IMR-90 (cell line): ENCODE data around the gene CUBN. TPM values are rescaled to one million over a fixed set of nuclear protein-coding genes. Genes with fewer than 3 reads are reported as not detected.
A peak's percentile ranks its signal among the peaks of the same experiment; 100 is the strongest.

Source experiments
- ATAC-seq: fragments of 200-7000 bp; cut with Tn5 transposase; 2 replicates; pipeline ENCODE4 v1.9.1; 2020; ENCODE audit warnings: low read depth, mild to moderate bottlenecking, moderate library complexity
- BruUV-seq: library from RNA; stranded (reverse); fragments of 400-500 nt; replicated peaks from 2 replicates; lab custom pipeline; 2021; lab: Mats Ljungman, UMichigan
- CTCF ChIA-PET: fragments of 300-600 bp; formaldehyde crosslinking; extraction: SDS; loops from one replicate; lab custom pipeline; 2021; ENCODE audit warnings: antibody characterized with exemption; lab: Yijun Ruan, JAX
- POLR2A ChIA-PET: fragments of 300-600 bp; sonication (Branson Sonifier 250); formaldehyde crosslinking; loops from one replicate; lab custom pipeline; 2022; ENCODE audit warnings: antibody characterized with exemption; ENCODE audit not compliant: unreplicated experiment; lab: Charles Lee
- DNase-seq: peaks from one replicate; pipeline ENCODE4 v3.0.0; 2013
- H2AFZ ChIP-seq: replicated peaks from 2 replicates; pipeline ENCODE3; 2013; ENCODE audit warnings: low read length, mild to moderate bottlenecking; ENCODE audit not compliant: poor library complexity
- H2AK5ac ChIP-seq: 2 replicates; pipeline ENCODE4 v1.6.1; 2013; ENCODE audit warnings: low read depth, low read length, inconsistent platforms
- H2AK9ac ChIP-seq: replicated peaks from 2 replicates; pipeline ENCODE3; 2013; ENCODE audit warnings: mild to moderate bottlenecking, low read depth, low read length, moderate library complexity; ENCODE audit not compliant: poor library complexity
- H2BK120ac ChIP-seq: 2 replicates; pipeline ENCODE4 v1.6.1; 2013; ENCODE audit warnings: low read depth, low read length, inconsistent platforms
- H2BK15ac ChIP-seq: 3 replicates; pipeline ENCODE4 v1.6.1; 2013; ENCODE audit warnings: low read depth, low read length, inconsistent platforms
- H2BK20ac ChIP-seq: 2 replicates; pipeline ENCODE4 v1.6.1; 2013; ENCODE audit warnings: low read depth, mild to moderate bottlenecking, inconsistent platforms, low read length, moderate library complexity
- H2BK5ac ChIP-seq: 2 replicates; pipeline ENCODE4 v1.6.1; 2013; ENCODE audit warnings: mild to moderate bottlenecking, low read depth, low read length, inconsistent platforms; ENCODE audit not compliant: poor library complexity, severe bottlenecking
- H3K14ac ChIP-seq: replicated peaks from 2 replicates; pipeline ENCODE4 v1.6.1; 2013; ENCODE audit warnings: low read depth, low read length, inconsistent platforms
- H3K18ac ChIP-seq: 2 replicates; pipeline ENCODE4 v1.6.1; 2013; ENCODE audit warnings: low read depth, low read length, control low read depth
- H3K23ac ChIP-seq: 2 replicates; pipeline ENCODE4 v1.6.1; 2013; ENCODE audit warnings: low read depth, low read length, inconsistent platforms
- H3K27ac ChIP-seq: 2 replicates; pipeline ENCODE4 v1.5.1; 2013; ENCODE audit warnings: mild to moderate bottlenecking, control low read depth, low read length; ENCODE audit not compliant: insufficient read depth
- H3K27me3 ChIP-seq: 2 replicates; pipeline ENCODE4 v1.6.1; 2013; ENCODE audit warnings: low read length; ENCODE audit not compliant: control insufficient read depth, insufficient read depth
- H3K36me3 ChIP-seq: 2 replicates; pipeline ENCODE4 v1.6.1; 2013; ENCODE audit warnings: low read length, mixed read lengths; ENCODE audit not compliant: control insufficient read depth, insufficient read depth
- H3K4ac ChIP-seq: 2 replicates; pipeline ENCODE4 v1.6.1; 2013; ENCODE audit warnings: low read depth, low read length, inconsistent platforms
- H3K4me1 ChIP-seq: 2 replicates; pipeline ENCODE4 v1.6.1; 2013; ENCODE audit warnings: low read length, mixed read lengths; ENCODE audit not compliant: control insufficient read depth, insufficient read depth
- H3K4me2 ChIP-seq: 2 replicates; pipeline ENCODE4 v1.6.1; 2013; ENCODE audit warnings: low read depth, mild to moderate bottlenecking, control low read depth, low read length, moderate library complexity
- H3K4me3 ChIP-seq: 2 replicates; pipeline ENCODE4 v1.5.1; 2013; ENCODE audit warnings: low read depth, mild to moderate bottlenecking, control low read depth, low read length, moderate library complexity; ENCODE audit not compliant: insufficient read depth
- H3K56ac ChIP-seq: 2 replicates; pipeline ENCODE4 v1.6.1; 2013; ENCODE audit warnings: low read length, inconsistent platforms; ENCODE audit not compliant: insufficient read depth; ENCODE audit errors: extremely low read depth
- H3K79me1 ChIP-seq, 2 experiments: 2 replicates each; pipeline ENCODE4 v1.6.1; 2013; ENCODE audit warnings: low read length in 2 of 2, inconsistent platforms in 1 of 2, low read depth in 1 of 2
- H3K9ac ChIP-seq: 2 replicates; pipeline ENCODE4 v1.6.1; 2013; ENCODE audit warnings: low read depth, low read length, control low read depth
- H3K9me1 ChIP-seq: 2 replicates; pipeline ENCODE4 v1.6.1; 2013; ENCODE audit warnings: low read length, inconsistent platforms; ENCODE audit not compliant: insufficient read depth
- H3K9me3 ChIP-seq: 2 replicates; pipeline ENCODE4 v1.6.1; 2013; ENCODE audit warnings: low read length; ENCODE audit not compliant: control insufficient read depth, insufficient read depth
- H4K20me1 ChIP-seq: 2 replicates; pipeline ENCODE4 v1.6.1; 2013; ENCODE audit warnings: low read length, inconsistent platforms; ENCODE audit not compliant: insufficient read depth
- H4K5ac ChIP-seq: 2 replicates; pipeline ENCODE4 v1.6.1; 2013; ENCODE audit warnings: mild to moderate bottlenecking, low read depth, low read length, control low read depth
- H4K8ac ChIP-seq, 2 experiments: 2 replicates each; pipeline ENCODE4 v1.6.1; 2013; ENCODE audit warnings: low read depth in 2 of 2, low read length in 2 of 2, control low read depth in 1 of 2, inconsistent platforms in 1 of 2
- H4K91ac ChIP-seq: 2 replicates; pipeline ENCODE4 v1.6.1; 2013; ENCODE audit warnings: low read depth, low read length, inconsistent platforms; ENCODE audit not compliant: insufficient read depth
- CEBPB ChIP-seq: IDR thresholded peaks from 2 replicates; pipeline ENCODE4 v1.6.1; 2012; ENCODE audit warnings: low read depth, low read length, improper control_type of control experiment
- CTCF ChIP-seq: conservative IDR thresholded peaks from 2 replicates; pipeline ENCODE4 v1.5.1; 2012; ENCODE audit warnings: mild to moderate bottlenecking, low read depth, low read length, improper control_type of control experiment
- FOS ChIP-seq: fragments of 150-350 bp; IDR thresholded peaks from 2 replicates; pipeline ENCODE4 v1.6.1; 2016; ENCODE audit warnings: low read depth, low read length
- MAZ ChIP-seq: IDR thresholded peaks from 2 replicates; pipeline ENCODE4 v1.6.1; 2012; ENCODE audit warnings: low read depth, mild to moderate bottlenecking, low read length, improper control_type of control experiment, moderate library complexity, borderline replicate concordance
- MXI1 ChIP-seq: IDR thresholded peaks from 2 replicates; pipeline ENCODE4 v1.6.1; 2012; ENCODE audit warnings: low read depth, mild to moderate bottlenecking, low read length, moderate library complexity, borderline replicate concordance
- NFE2L2 ChIP-seq: fragments of 150-350 bp; IDR thresholded peaks from 2 replicates; pipeline ENCODE4 v1.6.1; 2016; ENCODE audit warnings: low read depth, mild to moderate bottlenecking, low read length
- POLR2A ChIP-seq: IDR thresholded peaks from 2 replicates; pipeline ENCODE4 v1.6.1; 2012; ENCODE audit warnings: mild to moderate bottlenecking, low read depth, low read length
- RAD21 ChIP-seq: IDR thresholded peaks from 2 replicates; pipeline ENCODE4 v1.6.1; 2012; ENCODE audit warnings: low read length, improper control_type of control experiment
- RCOR1 ChIP-seq: IDR thresholded peaks from 2 replicates; pipeline ENCODE4 v1.6.1; 2012; ENCODE audit warnings: mild to moderate bottlenecking, low read length, improper control_type of control experiment; ENCODE audit not compliant: insufficient replicate concordance
- SMC3 ChIP-seq: fragments of 150-350 bp; IDR thresholded peaks from 2 replicates; pipeline ENCODE4 v1.6.1; 2016; ENCODE audit warnings: low read depth, mild to moderate bottlenecking, antibody characterized with exemption, low read length, moderate library complexity
- USF2 ChIP-seq: fragments of 150-350 bp; IDR thresholded peaks from 2 replicates; pipeline ENCODE4 v1.6.1; 2017; ENCODE audit warnings: mild to moderate bottlenecking, antibody characterized with exemption, low read length, low read depth
- WGBS, 2 experiments: methylation state at CpG; one replicate each; pipeline versions ENCODE4 v1.1.5 to v1.1.7; 2013; ENCODE audit warnings: missing lambda C conversion rate in 2 of 2; ENCODE audit not compliant: insufficient read length in 1 of 2; ENCODE audit errors: extremely low coverage in 2 of 2; 5-methylcytosine and 5-hydroxymethylcytosine counted together
- dilution Hi-C: fragments of 300-500 bp; cut with HindIII; formaldehyde crosslinking; loops from one replicate; pipeline ENCODE4 v1.14.3; 2018; ENCODE audit warnings: low sequenced_read_pairs; ENCODE audit not compliant: unreplicated experiment
- in situ Hi-C: fragments of 300-500 bp; cut with MboI; formaldehyde crosslinking; loops from 3 replicates; pipeline ENCODE4 v1.14.3; 2019; ENCODE audit warnings: low sequenced_read_pairs, inconsistent platforms, mixed read lengths
- intact Hi-C: fragments of 100-400 bp; cut with micrococcal nuclease; formaldehyde crosslinking; loops from 2 replicates; pipeline ENCODE4 v1.10.0; 2022
- polyA plus RNA-seq, 3 experiments: library from polyadenylated mRNA; depleted of rRNA; stranded (reverse); fragments of >200 nt; gene quantifications; 2 replicates each; pipeline ENCODE4 v1.2.3, GENCODE V29; 2012; ENCODE audit warnings: low replicate concordance in 1 of 3
- total RNA-seq: library from RNA; depleted of rRNA; stranded (reverse); fragments of >200 nt; gene quantifications from 2 replicates; pipeline ENCODE4 v1.2.3, GENCODE V29; 2012

Gene CUBN
- total and polyA plus RNA-seq, 2 of the 4 experiments (the other 2 are of a cell fraction): 0.19 to 0.54 TPM

- Histone ChIP-seq H3K23ac (no peak overlapping the region), H3K27me3 (no peaks in the 10 kb centered on the region), H3K4me2 (no peak overlapping the region), H3K4ac (no peak overlapping the region), H3K56ac (no peak overlapping the region), H2AK9ac (no peak overlapping the region), H3K27ac (no peak overlapping the region), H3K79me1 (no peaks in the 10 kb centered on the region), H4K20me1 (no peaks in the 10 kb centered on the region), H2BK120ac (no peak overlapping the region; the same call in 1 of the 2 replicates), H2AK5ac (no peak overlapping the region; the same call in 1 of the 2 replicates), H3K18ac (no peak overlapping the region), H2BK5ac (no peak overlapping the region), H3K9me3 (no peaks in the 10 kb centered on the region), H3K4me3 (no peak overlapping the region), H2AFZ (no peak overlapping the region), H4K8ac (no peak overlapping the region), H2BK20ac (no peak overlapping the region), H3K36me3 (no peaks in the 10 kb centered on the region), H3K4me1 (no peaks in the 10 kb centered on the region; the same call in none of the 2 replicates), H3K9ac (no peak overlapping the region), H2BK15ac (no peak overlapping the region; the same call in 2 of the 3 replicates), H4K5ac (no peak overlapping the region), H3K14ac (no peak overlapping the region), H4K91ac (no peak overlapping the region), H3K9me1 (no peaks in the 10 kb centered on the region)
- DNase-seq (peak; percentile 82), ATAC-seq (peak; percentile 67)
- intact Hi-C loops: loop anchor here (1.0 to 2.0 kb wide), 3 partner anchors 75 to 366 kb away; partner anchors contain the start of gene VIM
- TF ChIP-seq CTCF (peak; percentile 55), RCOR1 (no peak), FOS (peak; percentile 10; the same call in 1 of the 2 replicates), CEBPB (peak; percentile 94), RAD21 (peak; percentile 68), MAZ (no peak), SMC3 (peak; percentile 59), MXI1 (no peak), USF2 (no peak), NFE2L2 (0 out of 2 replicates have a peak, but pooled peaks have one; percentile 46), POLR2A (peak; percentile 73)
- CTCF ChIA-PET: interaction anchor here (0.6 kb wide), 1 partner anchor 198 kb away, joined by 4 read pairs; no protein-coding TSS in a partner anchor
- no TSS peak for BruUV-seq
- POLR2A ChIA-PET: no interaction called here
- WGBS, 2 experiments: 70% methylated on average over 6 of the region's 12 CpGs; no CpG with 5 or more reads in 1 of the 2 experiments
- in situ Hi-C loops: no loop called here
- dilution Hi-C loops: no loop called here
These were observed 238.0 kb downstream of the CUBN start for GRCh38 chr10:16891375-16892313.
